Activated T-cell treated with anti-CD3 and anti-CD28 coated beads, Interleukin-2, amount 50 U/mL, for 48 hours (primary cell): ENCODE results near the gene SIN3A.
"Not testable (repeated sequence)": the region's sequence is repeated elsewhere in the genome, so short reads cannot be mapped to it uniquely, and the experiment has no call there.

Source experiments
- DNase-seq, 2 experiments: peaks; one replicate each; pipeline ENCODE4 v3.0.0-alpha.2; 2020

SIN3A gene

GRCh38 chr15:75450307-75451201, 936 bp downstream of the SIN3A start:
- DNase-seq = peak; percentile 98

- DNase-seq = no peak
These were observed 1.7 kb downstream of the SIN3A start for GRCh38 chr15:75449585-75450306.

GRCh38 chr15:75448171-75448570, 3.3 kb downstream of the SIN3A start:
- DNase-seq = not testable (repeated sequence)

GRCh38 chr15:75446151-75446550, 5.3 kb downstream of the SIN3A start:
- peak in 1 of 2 experiments; percentile 32 for DNase-seq

- not testable (repeated sequence) for DNase-seq
These were observed 6.2 kb downstream of the SIN3A start for GRCh38 chr15:75445324-75445723.

- DNase-seq = not testable (repeated sequence)
These were observed 7.5 kb downstream of the SIN3A start for GRCh38 chr15:75443972-75444453.

- DNase-seq = no peak
These were observed 13.8 kb downstream of the SIN3A start for GRCh38 chr15:75437721-75438120.

GRCh38 chr15:75436881-75437280, 14.6 kb downstream of the SIN3A start:
- DNase-seq = no peak

- no peak for DNase-seq
These were observed 19.8 kb downstream of the SIN3A start for GRCh38 chr15:75431682-75432081.

GRCh38 chr15:75431270-75431669, 20.2 kb downstream of the SIN3A start:
- DNase-seq = no peak

- no peak for DNase-seq
These were observed 21.2 kb downstream of the SIN3A start for GRCh38 chr15:75430259-75430658.

- DNase-seq = no peak
These were observed 23.3 kb downstream of the SIN3A start for GRCh38 chr15:75428152-75428551.

GRCh38 chr15:75425966-75426500, 25.5 kb downstream of the SIN3A start:
- DNase-seq = no peak

- DNase-seq = no peak
These were observed 28.9 kb downstream of the SIN3A start for GRCh38 chr15:75422554-75422953.

- DNase-seq = no peak
These were observed 30.8 kb downstream of the SIN3A start for GRCh38 chr15:75420698-75421097.

- no peak for DNase-seq
These were observed 34.9 kb downstream of the SIN3A start for GRCh38 chr15:75416584-75416983.

- no peak for DNase-seq
These were observed 41.3 kb downstream of the SIN3A start for GRCh38 chr15:75410196-75410595.

- no peak for DNase-seq
These were observed 44.4 kb downstream of the SIN3A start for GRCh38 chr15:75407083-75407482.

GRCh38 chr15:75403892-75404291, 47.6 kb downstream of the SIN3A start:
- no peak for DNase-seq

- DNase-seq = no peak
These were observed 54.0 kb downstream of the SIN3A start for GRCh38 chr15:75397494-75397893.

- DNase-seq = no peak
These were observed 61.6 kb downstream of the SIN3A start for GRCh38 chr15:75389791-75390382.

- not testable (repeated sequence) for DNase-seq
These were observed 67.5 kb downstream of the SIN3A start for GRCh38 chr15:75383986-75384385.

GRCh38 chr15:75380773-75381172, 70.7 kb downstream of the SIN3A start:
- no peak for DNase-seq
